ENCODE measurements around the gene TYW1. TPM values are rescaled to one million over a fixed set of nuclear protein-coding genes. Genes with fewer than 3 reads are reported as not detected.
"Not testable (repeated sequence)": the region's sequence is repeated elsewhere in the genome, so short reads cannot be mapped to it uniquely, and the experiment has no call there.

The TYW1 gene
- total RNA-seq (2021; fragmentation: NEBNext Ultra II Directional; extraction: Animal tissue kit (Norgen Biotek cat#: 25700)) (16.1 and 16.2 TPM in 2 replicates), polyA plus RNA-seq (2011; rRNA removed) (6.2 and 8.8 TPM in 2 replicates), polyA minus RNA-seq (2011; rRNA and poly(A)+ RNA removed) (33.2 and 35.2 TPM in 2 replicates)
- 11.5 TPM for polyA plus RNA-seq (2011; cell fraction: cytosol; rRNA removed)
- 9.0 TPM for polyA plus RNA-seq (2011; cell fraction: nucleus; rRNA removed)
- polyA plus RNA-seq (2012, experiment 1 of 2) = 12.4 to 15.6 TPM (median 13.4 TPM) in 4 replicates
- 1.4 TPM for polyA plus RNA-seq (2012, experiment 2 of 2)
- 20.3 TPM for polyA plus RNA-seq (2013, experiment 1 of 2)
- 24.3 TPM for polyA plus RNA-seq (2013, experiment 2 of 2)
- polyA minus RNA-seq (2011; cell fraction: cytosol; rRNA and poly(A)+ RNA removed) = 7.9 TPM
- polyA minus RNA-seq (2011; cell fraction: nucleus; rRNA and poly(A)+ RNA removed) = 17.7 TPM
- long read RNA-seq, experiment 1, partial matches to known transcripts = 2 of 9 reads
- long read RNA-seq, experiment 1, other reads (novel, unspliced or antisense) = 4 of 9 reads
- long read RNA-seq, experiment 2, transcript TYW1-201 (16 exons, 3,348 nt) = major isoform, 7 of 18 reads
- long read RNA-seq, experiment 2, partial matches to known transcripts = 8 of 18 reads
- long read RNA-seq, experiment 2, other reads (novel, unspliced or antisense) = 3 of 18 reads

GRCh38 chr7:66996444-66997191 is at the start of gene TYW1:
TYW1 (plus strand) TSS chr7:66996833; CDS start chr7:66996979, 146 bp downstream.
- H2AK5ac ChIP-seq (ENCODE audit: low read depth, low read length); CTCF ChIA-PET (ENCODE audit: partially characterized antibody); H4K91ac ChIP-seq (replicated peaks; ENCODE audit: insufficient read length, low read length); H3K4ac ChIP-seq (replicated peaks; ENCODE audit: insufficient read length, low read depth, low read length); H3K18ac ChIP-seq (ENCODE audit: extremely low read depth, low read length); H2BK15ac ChIP-seq (ENCODE audit: low read length); H4K5ac ChIP-seq (ENCODE audit: insufficient read length, low read depth, low read length); H4K20me1 ChIP-seq (replicated peaks in 1 of 2; ENCODE audit: control insufficient read depth in 1 of 2, insufficient read depth in 2 of 2, low read length in 2 of 2); H3K56ac ChIP-seq (replicated peaks; ENCODE audit: insufficient read length, low read depth, low read length); H3K9me3 ChIP-seq (ENCODE audit: insufficient read depth in 2 of 2, low read depth in 1 of 2, low read length in 1 of 2); H2BK20ac ChIP-seq (ENCODE audit: low read length); H3K27me3 ChIP-seq (replicated peaks in 1 of 4; ENCODE audit: control insufficient read depth in 3 of 4, extremely low read depth in 1 of 4, insufficient read depth in 3 of 4, low read length in 3 of 4); H3K79me1 ChIP-seq (ENCODE audit: low read depth, low read length); H3K79me2 ChIP-seq (ENCODE audit: control insufficient read depth in 1 of 2, insufficient read depth in 2 of 2, low read length in 2 of 2); H4K8ac ChIP-seq (ENCODE audit: extremely low read depth, insufficient read depth, low read length); H3K23ac ChIP-seq (ENCODE audit: insufficient read length); H2BK120ac ChIP-seq (replicated peaks; ENCODE audit: low read depth, low read length); H3K4me1 ChIP-seq (replicated peaks in 1 of 4; ENCODE audit: control insufficient read depth in 3 of 4, insufficient read depth in 4 of 4, low read length in 3 of 4); H3K14ac ChIP-seq (ENCODE audit: insufficient read length); H3K23me2 ChIP-seq (ENCODE audit: low read depth, low read length); H2BK12ac ChIP-seq (ENCODE audit: low read depth, low read length); H3K27ac ChIP-seq (ENCODE audit: low read depth, low read length): not testable (repeated sequence)
- H3K4me2 ChIP-seq (ENCODE audit: insufficient read depth in 1 of 2, low read depth in 2 of 2, low read length in 2 of 2) = peak within 1 kb of the TSS; percentile 56 to 57
- H2BK5ac ChIP-seq (ENCODE audit: low read depth, low read length) = 0 out of 2 replicates have a peak within 1 kb of the TSS, but pooled peaks have one; percentile 44
- peak; percentile 39 for FAIRE-seq
- peak within 1 kb of the TSS; percentile 37; the same call in 1 of the 2 replicates for H2AFZ ChIP-seq (ENCODE audit: low read length)
- H3K9ac ChIP-seq (replicated peaks in 1 of 4; ENCODE audit: extremely low read depth in 1 of 4, low read depth in 3 of 4, low read length in 3 of 4) = peak within 1 kb of the TSS; percentile 54 to 81 (median 76)
- WGBS, 2 experiments (ENCODE audit: extremely low coverage in 1 of 2, insufficient coverage in 1 of 2, insufficient read length in 1 of 2, insufficient replicate concordance in 2 of 2, low coverage in 1 of 2, low lambda C conversion rate in 2 of 2, missing lambda C conversion rate in 1 of 2) = 2% methylated on average over 25 of the region's 44 CpGs; no CpG with 5 or more reads in 1 of the 2 experiments
- DNase-seq (ENCODE audit: low read depth in 1 of 2, low spot score in 2 of 2) = peak; percentile 95 to 98
- POLR2A ChIA-PET (ENCODE audit: partially characterized antibody) = interaction anchor here (0.6 to 2.6 kb wide), 2 partner anchors 152 to 789 kb away, joined by 4 to 9 read pairs; no protein-coding TSS in a partner anchor
- H3K4me3 ChIP-seq (ENCODE audit: extremely low read depth in 1 of 4, insufficient read depth in 2 of 4, low read depth in 3 of 4, low read length in 4 of 4) = peak within 1 kb of the TSS; percentile 70 to 84 (median 79)
- peaks cover 0 to 14% (median 4%) of the 10 kb centered on the region in 4 experiments; a peak in 3 of 8 replicates for H3K36me3 ChIP-seq (ENCODE audit: control insufficient read depth in 2 of 4, insufficient read depth in 4 of 4, low read length in 3 of 4)
- TF ChIP-seq RBBP5 (IDR thresholded peaks at IDR 0.05; ENCODE audit: borderline replicate concordance, low read depth, low read length) = 0 out of 2 replicates have a peak, but pooled peaks have one; percentile 35
- peak; percentile 54 to 69; a peak in 1 of 4 replicates for TF ChIP-seq SIN3A (conservative IDR thresholded peaks at IDR 0.05 in 1 of 2, IDR thresholded peaks at IDR 0.05 in 1 of 2; ENCODE audit: low read depth in 1 of 2, low read length in 2 of 2)
- peak; percentile 71; the same call in 1 of the 2 replicates for TF ChIP-seq SP1 (IDR thresholded peaks at IDR 0.05; ENCODE audit: low read depth, low read length)
- TF ChIP-seq TBP (IDR thresholded peaks at IDR 0.05; ENCODE audit: low read depth, low read length) = peak; percentile 50; the same call in 1 of the 2 replicates
- peak; percentile 35; the same call in 1 of the 2 replicates for TF ChIP-seq POLR2AphosphoS5 (IDR thresholded peaks at IDR 0.05; ENCODE audit: low read depth, low read length)
- TF ChIP-seq POLR2A (IDR thresholded peaks at IDR 0.05; ENCODE audit: control extremely low read depth in 1 of 2, low read depth in 2 of 2, low read length in 2 of 2) = peak; percentile 77 to 89
- TF ChIP-seq PHF8 (conservative IDR thresholded peaks at IDR 0.05; ENCODE audit: low read depth, low read length) = peak; percentile 78
- TF ChIP-seq CHD2 (IDR thresholded peaks at IDR 0.05; ENCODE audit: low read length) = peak; percentile 91
- peak; percentile 72 for TF ChIP-seq ASH2L (IDR thresholded peaks at IDR 0.05; ENCODE audit: low read length)
- TF ChIP-seq BRCA1 (IDR thresholded peaks at IDR 0.05; ENCODE audit: low read depth, low read length) = peak; percentile 79

All from H1 (cell line).